NCI-H82 treated with DMSO at 0.1 percent for 48 hours (cell line): Measurements from ENCODE around the gene GNB1L.
"Not testable (repeated sequence)": the region's sequence is repeated elsewhere in the genome, so short reads cannot be mapped to it uniquely, and the experiment has no call there.

ENCODE experiments used
- DNase-seq: peaks from one replicate; lab custom pipeline; 2025; ENCODE audit not compliant: unreplicated experiment; lab: John Stamatoyannopoulos, UW

GNB1L gene

GRCh38 chr22:19799322-19800190, 55.1 kb downstream of the GNB1L start:
- DNase-seq = no peak

- DNase-seq = no peak
Observed at GRCh38 chr22:19798891-19799293, 55.8 kb downstream of the GNB1L start.

GRCh38 chr22:19798003-19798665, 56.5 kb downstream of the GNB1L start:
- no peak for DNase-seq

GRCh38 chr22:19797086-19798002, 57.3 kb downstream of the GNB1L start:
- DNase-seq = no peak

- no peak for DNase-seq
Observed at GRCh38 chr22:19796160-19796559, 58.5 kb downstream of the GNB1L start.

GRCh38 chr22:19795617-19796008, 59.1 kb downstream of the GNB1L start:
- DNase-seq = no peak

- no peak for DNase-seq
Observed at GRCh38 chr22:19793661-19794310, 60.9 kb downstream of the GNB1L start.

- no peak for DNase-seq
Observed at GRCh38 chr22:19793161-19793560, 61.5 kb downstream of the GNB1L start.

GRCh38 chr22:19792383-19792896, 62.2 kb downstream of the GNB1L start:
- DNase-seq = not testable (repeated sequence)

- DNase-seq = no peak
Observed at GRCh38 chr22:19791894-19792293, 62.8 kb downstream of the GNB1L start.

- DNase-seq = no peak
Observed at GRCh38 chr22:19791243-19791642, 63.4 kb downstream of the GNB1L start.

GRCh38 chr22:19789828-19790227, 64.8 kb downstream of the GNB1L start:
- no peak for DNase-seq

GRCh38 chr22:19789406-19789805, 65.3 kb downstream of the GNB1L start:
- DNase-seq = no peak

- DNase-seq = no peak
Observed at GRCh38 chr22:19788661-19789225, 65.9 kb downstream of the GNB1L start.

- DNase-seq = no peak
Observed at GRCh38 chr22:19787849-19788141, 66.9 kb downstream of the GNB1L start.

- DNase-seq = no peak
Observed at GRCh38 chr22:19786959-19787848, 67.5 kb downstream of the GNB1L start.

GRCh38 chr22:19786264-19786585, 68.4 kb downstream of the GNB1L start:
- DNase-seq = no peak

- DNase-seq = no peak
Observed at GRCh38 chr22:19785461-19786263, 69.0 kb downstream of the GNB1L start.
